ENCODE measurements around the gene POPDC3.

POPDC3 gene

GRCh38 chr6:105212587-105212986 is 32.8 kb upstream of the POPDC3 start:
- no peak for ATAC-seq (ENCODE audit: low read depth)
- no peak for TF ChIP-seq CTCF (IDR thresholded peaks at IDR 0.05; ENCODE audit: poor library complexity, severe bottlenecking)
- DNase-seq (ENCODE audit: low spot score) = no peak

GRCh38 chr6:105211831-105212230 is 32.0 kb upstream of the POPDC3 start:
- Histone ChIP-seq H3K36me3 (ENCODE audit: low read depth) (no peaks in the 10 kb centered on the region), H3K27ac (ENCODE audit: poor library complexity, severe bottlenecking) (peak overlapping the region; percentile 81), H3K9me3 (ENCODE audit: severe bottlenecking) (no peaks in the 10 kb centered on the region), H3K27me3 (ENCODE audit: insufficient read depth, poor library complexity, severe bottlenecking) (no peaks in the 10 kb centered on the region), H3K4me1 (ENCODE audit: insufficient read depth, poor library complexity, severe bottlenecking) (peaks cover 39% of the 10 kb centered on the region), H3K4me3 (ENCODE audit: severe bottlenecking) (no peak overlapping the region)
- peak; percentile 57; the same call in 2 of the 3 replicates for ATAC-seq (ENCODE audit: low read depth)
- no peak for TF ChIP-seq CTCF (IDR thresholded peaks at IDR 0.05; ENCODE audit: poor library complexity, severe bottlenecking)
- no peak for DNase-seq (ENCODE audit: low spot score)

More at GRCh38 chr6:105212587-105212986, 32.8 kb upstream of the POPDC3 start:
- Histone ChIP-seq H3K36me3 (ENCODE audit: low read depth) (no peaks in the 10 kb centered on the region), H3K9me3 (ENCODE audit: severe bottlenecking) (no peaks in the 10 kb centered on the region), H3K4me1 (ENCODE audit: insufficient read depth, poor library complexity, severe bottlenecking) (peaks cover 38% of the 10 kb centered on the region), H3K4me3 (ENCODE audit: severe bottlenecking) (no peak overlapping the region), H3K27me3 (ENCODE audit: insufficient read depth, poor library complexity, severe bottlenecking) (no peaks in the 10 kb centered on the region), H3K27ac (ENCODE audit: poor library complexity, severe bottlenecking) (no peak overlapping the region)

- ATAC-seq (ENCODE audit: low read depth) (no peak), DNase-seq (ENCODE audit: low spot score) (no peak)
- H3K4me1 ChIP-seq (ENCODE audit: insufficient read depth, poor library complexity, severe bottlenecking) = peaks cover 39% of the 10 kb centered on the region
- H3K9me3 ChIP-seq (ENCODE audit: severe bottlenecking) = no peaks in the 10 kb centered on the region
- H3K4me3 ChIP-seq (ENCODE audit: severe bottlenecking) = no peak overlapping the region
- peak overlapping the region; percentile 81 for H3K27ac ChIP-seq (ENCODE audit: poor library complexity, severe bottlenecking)
- H3K36me3 ChIP-seq (ENCODE audit: low read depth) = no peaks in the 10 kb centered on the region
- TF ChIP-seq CTCF (IDR thresholded peaks at IDR 0.05; ENCODE audit: poor library complexity, severe bottlenecking) = no peak
- no peaks in the 10 kb centered on the region for H3K27me3 ChIP-seq (ENCODE audit: insufficient read depth, poor library complexity, severe bottlenecking)
Observed at GRCh38 chr6:105210932-105211531, 31.2 kb upstream of the POPDC3 start.

GRCh38 chr6:105209950-105210706 is 30.3 kb upstream of the POPDC3 start:
- no peak for DNase-seq (ENCODE audit: low spot score)
- Histone ChIP-seq H3K27me3 (ENCODE audit: insufficient read depth, poor library complexity, severe bottlenecking) (no peaks in the 10 kb centered on the region), H3K4me3 (ENCODE audit: severe bottlenecking) (no peak overlapping the region), H3K27ac (ENCODE audit: poor library complexity, severe bottlenecking) (peak overlapping the region; percentile 81), H3K4me1 (ENCODE audit: insufficient read depth, poor library complexity, severe bottlenecking) (peaks cover 39% of the 10 kb centered on the region), H3K9me3 (ENCODE audit: severe bottlenecking) (no peaks in the 10 kb centered on the region), H3K36me3 (ENCODE audit: low read depth) (no peaks in the 10 kb centered on the region)
- ATAC-seq (ENCODE audit: low read depth) = peak; percentile 91
- no peak for TF ChIP-seq CTCF (IDR thresholded peaks at IDR 0.05; ENCODE audit: poor library complexity, severe bottlenecking)
